Kidney glomerular epithelial cell (primary cell): ENCODE results near the gene GAS7.

Experiments used
- DNase-seq: peaks from one replicate; lab custom pipeline; 2025; lab: John Stamatoyannopoulos, UW

Gene GAS7

DNA sequence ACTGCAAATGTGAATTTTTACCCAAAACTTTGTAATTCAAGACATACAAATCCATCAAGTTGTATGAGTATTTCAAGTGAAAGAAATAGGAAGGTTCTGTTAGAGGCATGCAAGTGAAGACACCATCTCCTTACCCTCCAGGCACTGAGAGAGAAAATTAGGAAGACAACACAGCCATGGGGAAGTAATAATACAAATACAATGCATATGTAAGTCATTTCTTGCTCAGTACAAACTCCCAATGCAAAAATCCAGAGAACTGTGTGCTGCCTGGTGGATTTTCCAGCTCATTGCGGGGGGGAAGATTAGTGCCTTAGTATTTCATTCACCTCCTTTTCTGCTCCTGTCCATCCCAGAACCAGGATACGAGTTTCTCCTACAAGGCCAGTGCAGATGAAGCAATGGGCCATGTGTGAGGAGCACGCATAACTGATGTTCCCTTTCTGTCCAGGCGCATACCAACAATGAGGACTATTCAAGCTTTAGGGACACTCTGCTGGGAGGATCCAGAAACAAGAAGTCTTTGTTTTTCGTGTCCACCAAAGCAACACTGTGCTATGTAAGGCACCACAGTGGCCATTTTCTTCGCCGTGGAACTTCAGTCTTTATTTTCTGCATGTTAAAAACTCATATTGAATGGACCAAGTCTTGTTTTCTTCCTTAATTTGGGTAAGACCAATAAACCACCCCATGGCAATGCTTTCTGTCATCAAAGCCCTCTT, 149.6 kb downstream of the GAS7 start:
- DNase-seq, result no peak

GRCh38 chr17:10046786-10047785, 151.3 kb downstream of the GAS7 start:
- no peak for DNase-seq

GRCh38 chr17:10045871-10046658, 152.3 kb downstream of the GAS7 start:
- no peak for DNase-seq

- no peak for DNase-seq
These were observed 155.7 kb downstream of the GAS7 start for GRCh38 chr17:10042589-10043244.

DNA sequence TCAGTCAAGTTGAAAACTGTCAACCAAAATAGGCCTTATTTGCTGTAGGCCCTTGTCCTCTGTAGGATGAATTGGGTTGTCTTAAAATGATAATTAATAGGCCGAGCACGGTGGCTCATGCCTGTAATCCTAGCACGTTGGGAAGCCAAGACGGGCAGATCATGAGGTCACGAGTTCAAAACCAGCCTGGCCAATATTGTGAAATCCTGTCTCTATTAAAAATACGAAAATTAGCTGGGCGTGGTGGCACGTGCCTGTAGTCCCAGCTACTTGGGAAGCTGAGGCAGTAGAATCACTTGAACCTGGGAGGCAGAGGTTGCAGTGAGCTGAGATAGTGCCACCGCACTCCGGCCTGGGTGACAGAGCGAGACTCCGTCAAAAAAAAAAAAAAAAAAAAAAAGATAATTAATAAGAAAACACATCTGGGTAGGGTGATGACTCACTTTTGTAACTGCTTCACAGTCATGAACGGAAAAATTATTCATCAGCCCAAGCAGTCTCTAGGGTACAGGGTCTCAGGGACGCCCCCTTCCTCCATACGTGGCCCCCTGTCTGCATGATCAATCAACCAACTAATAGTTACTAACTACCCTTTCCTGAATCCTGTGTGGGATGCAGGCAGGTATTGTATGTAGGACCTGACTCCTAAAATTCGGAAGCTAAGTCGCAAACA, 156.4 kb downstream of the GAS7 start:
- DNase-seq, result no peak

- DNase-seq, result no peak
These were observed 157.2 kb downstream of the GAS7 start for GRCh38 chr17:10041287-10041612.

GRCh38 chr17:10036511-10037061, 161.8 kb downstream of the GAS7 start:
- no peak for DNase-seq

- no peak for DNase-seq
These were observed 162.5 kb downstream of the GAS7 start for GRCh38 chr17:10035885-10036284.

DNA sequence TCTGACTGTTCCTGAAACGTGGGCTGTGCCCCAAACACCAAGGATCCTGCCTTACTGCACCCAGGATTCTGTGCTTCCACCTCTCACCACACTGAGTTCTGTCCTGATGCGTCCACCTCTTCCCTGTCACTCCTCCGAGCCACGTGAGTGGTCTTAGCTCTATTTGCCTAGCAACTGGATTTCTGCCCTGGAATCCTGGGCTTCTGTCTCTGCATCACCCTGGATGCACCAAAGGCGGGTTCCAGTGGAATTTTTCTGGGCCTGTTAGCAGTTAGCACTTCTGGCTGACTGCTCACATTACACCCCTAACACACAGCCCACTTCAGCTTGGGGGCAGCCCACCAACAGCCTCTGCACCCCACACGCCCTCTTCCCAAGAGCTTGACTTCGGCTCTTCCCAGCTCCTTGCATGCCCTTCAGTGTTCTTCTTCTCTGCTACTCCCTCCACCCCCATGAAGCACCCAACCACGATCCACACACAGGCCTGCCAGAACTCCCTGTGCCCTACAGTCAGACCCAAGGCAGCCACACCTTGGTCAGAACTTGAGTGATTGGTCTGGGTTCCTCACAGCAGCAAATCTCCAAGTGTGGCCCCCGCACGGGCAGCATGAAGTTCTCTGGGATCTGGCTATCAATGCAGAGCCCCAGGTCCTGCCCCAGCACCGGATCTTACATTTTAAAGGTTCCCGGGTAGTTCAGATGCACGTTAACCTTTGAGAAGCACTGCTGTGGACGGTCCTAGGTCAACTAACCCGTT, 163.5 kb downstream of the GAS7 start:
- no peak for DNase-seq

DNA sequence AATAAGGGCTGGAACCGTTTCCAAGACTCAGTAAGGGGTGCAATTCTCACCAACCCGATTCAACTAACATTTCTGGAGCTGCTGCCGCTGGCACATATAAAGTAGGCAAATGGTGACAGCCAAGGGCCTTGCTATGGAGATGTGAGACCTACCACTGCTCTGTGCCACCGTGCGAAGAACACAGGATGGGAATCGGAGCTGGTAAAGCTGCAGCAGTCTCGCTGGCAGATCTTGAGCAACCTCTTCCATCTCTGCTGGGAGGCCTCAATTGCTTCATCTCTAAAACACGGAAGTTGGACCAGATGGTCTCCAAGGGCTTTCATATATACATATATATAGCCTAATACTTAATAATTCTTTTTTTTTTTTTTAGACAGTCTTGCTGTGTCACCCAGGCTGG, 164.4 kb downstream of the GAS7 start:
- DNase-seq, result no peak

DNA sequence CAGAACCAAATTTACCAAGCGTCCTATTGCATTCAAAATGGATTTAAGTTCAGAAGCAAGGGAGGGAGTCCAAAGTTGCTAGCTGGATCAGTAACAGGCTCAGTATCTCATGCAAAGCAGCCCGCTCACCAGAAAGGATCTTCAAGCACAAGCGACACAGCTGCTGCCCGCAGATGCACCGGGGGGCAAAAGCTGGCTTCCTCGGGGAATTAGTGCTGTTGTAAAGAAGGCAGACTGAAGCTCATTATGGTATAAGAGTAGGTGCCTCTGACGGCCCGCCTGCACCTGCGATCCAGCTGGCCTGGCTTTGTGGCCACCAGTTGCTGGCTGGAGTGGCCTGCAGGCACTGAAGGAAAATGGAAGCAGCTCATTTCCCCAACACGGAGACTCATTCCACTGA, 165.0 kb downstream of the GAS7 start:
- DNase-seq, result no peak

GRCh38 chr17:10032118-10032852, 166.1 kb downstream of the GAS7 start:
- DNase-seq, result no peak

- DNase-seq, result no peak
These were observed 166.8 kb downstream of the GAS7 start for GRCh38 chr17:10031606-10032005.

GRCh38 chr17:10031127-10031526, 167.3 kb downstream of the GAS7 start:
- no peak for DNase-seq

GRCh38 chr17:10029129-10029528, 169.3 kb downstream of the GAS7 start:
- no peak for DNase-seq

DNA sequence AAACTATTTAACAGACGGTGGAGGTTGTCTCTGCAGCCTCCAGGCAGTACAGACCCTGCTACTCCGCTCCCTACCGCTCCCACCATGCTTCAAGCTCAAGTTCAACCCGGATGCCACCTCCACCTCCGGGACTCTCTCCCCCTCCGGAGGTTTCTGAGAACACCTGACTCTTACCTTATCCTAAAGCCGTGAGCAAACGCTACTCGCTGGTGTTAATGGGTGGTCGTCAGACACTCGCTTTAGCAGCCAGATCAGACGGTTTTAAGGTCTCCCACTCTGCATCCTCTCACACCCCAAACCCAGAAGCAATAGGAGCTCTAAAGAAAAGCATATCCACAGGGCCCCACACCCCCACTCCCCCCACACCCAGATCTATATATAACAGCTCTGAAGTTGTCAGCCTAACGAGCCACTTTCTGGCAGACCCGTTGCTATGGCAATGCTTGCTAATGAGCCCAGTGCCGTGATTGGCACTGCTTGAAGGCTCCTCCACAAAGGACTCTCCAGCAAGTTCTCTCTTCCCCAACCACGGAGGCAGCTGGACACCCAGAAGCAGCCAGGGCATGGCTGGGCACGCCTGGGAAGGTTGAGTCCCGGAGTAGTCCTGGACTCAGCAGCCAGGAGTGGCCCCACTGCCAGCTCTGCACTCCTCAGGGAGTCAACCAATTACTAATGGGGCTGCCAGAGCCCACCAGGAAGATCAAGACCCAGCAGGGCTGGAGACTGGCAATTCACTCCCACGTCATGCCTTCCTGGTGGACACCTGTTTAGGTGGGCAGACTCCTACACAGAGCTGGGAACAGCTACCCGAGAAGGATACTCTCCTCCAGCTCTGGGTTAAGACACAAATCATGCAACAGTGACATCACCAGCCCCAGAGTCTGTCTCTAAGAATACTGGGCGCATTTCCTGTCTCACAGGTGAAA, 172.2 kb downstream of the GAS7 start:
- no peak for DNase-seq

- DNase-seq, result no peak
These were observed 173.2 kb downstream of the GAS7 start for GRCh38 chr17:10025224-10025623.

- no peak for DNase-seq
These were observed 176.0 kb downstream of the GAS7 start for GRCh38 chr17:10022416-10022815.
